ENCODE data around the gene ATP11A.
"Not testable (repeated sequence)": the region's sequence is repeated elsewhere in the genome, so short reads cannot be mapped to it uniquely, and the experiment has no call there.

ATP11A gene

GRCh38 chr13:112841303-112842015 is 151.6 kb downstream of the ATP11A start:
- not testable (repeated sequence) for DNase-seq (ENCODE audit: low read depth)

GRCh38 chr13:112842343-112842856 is 152.6 kb downstream of the ATP11A start:
- no peak for DNase-seq (ENCODE audit: low read depth)

GRCh38 chr13:112842931-112843391 is 153.1 kb downstream of the ATP11A start:
- no peak for DNase-seq (ENCODE audit: low read depth)

- no peak for DNase-seq (ENCODE audit: low read depth)
Observed at GRCh38 chr13:112843392-112844111, 153.7 kb downstream of the ATP11A start.

GRCh38 chr13:112844411-112844810 is 154.6 kb downstream of the ATP11A start:
- no peak for DNase-seq (ENCODE audit: low read depth)

GRCh38 chr13:112844879-112845278 is 155.0 kb downstream of the ATP11A start:
- DNase-seq (ENCODE audit: low read depth) = no peak

- no peak for DNase-seq (ENCODE audit: low read depth)
Observed at GRCh38 chr13:112845511-112846144, 155.8 kb downstream of the ATP11A start.

GRCh38 chr13:112846411-112847115 is 156.7 kb downstream of the ATP11A start:
- no peak for DNase-seq (ENCODE audit: low read depth)

GRCh38 chr13:112849500-112849899 is 159.7 kb downstream of the ATP11A start:
- DNase-seq (ENCODE audit: low read depth) = no peak

GRCh38 chr13:112850273-112850672 is 160.4 kb downstream of the ATP11A start:
- no peak for DNase-seq (ENCODE audit: low read depth)

GRCh38 chr13:112851107-112852038 is 161.5 kb downstream of the ATP11A start:
- DNase-seq (ENCODE audit: low read depth) = no peak

GRCh38 chr13:112852392-112852791 is 162.6 kb downstream of the ATP11A start:
- no peak for DNase-seq (ENCODE audit: low read depth)

GRCh38 chr13:112852808-112853207 is 163.0 kb downstream of the ATP11A start:
- DNase-seq (ENCODE audit: low read depth) = no peak

- no peak for DNase-seq (ENCODE audit: low read depth)
Observed at GRCh38 chr13:112854321-112854720, 164.5 kb downstream of the ATP11A start.

- no peak for DNase-seq (ENCODE audit: low read depth)
Observed at GRCh38 chr13:112855859-112856258, 166.0 kb downstream of the ATP11A start.

- DNase-seq (ENCODE audit: low read depth) = no peak
Observed at GRCh38 chr13:112857914-112858490, 168.2 kb downstream of the ATP11A start.

GRCh38 chr13:112859128-112859816 is 169.4 kb downstream of the ATP11A start:
- no peak for DNase-seq (ENCODE audit: low read depth)

GRCh38 chr13:112859817-112860190 is 170.0 kb downstream of the ATP11A start:
- no peak for DNase-seq (ENCODE audit: low read depth)

- no peak for DNase-seq (ENCODE audit: low read depth)
Observed at GRCh38 chr13:112861876-112862615, 172.2 kb downstream of the ATP11A start.

Data from stimulated activated CD8-positive, alpha-beta memory T cell treated with anti-CD3 and anti-CD28 coated beads, Interleukin-4, amount 100 ng/mL, for 24 hours (primary cell).